ENCODE data around the gene RNF180. TPM values are rescaled to one million over a fixed set of nuclear protein-coding genes. Genes with fewer than 3 reads are reported as not detected.

Gene RNF180
- total and polyA plus RNA-seq, 2 of the 8 experiments (the other 6 are each of a cell fraction or from before 2014, with no cell fraction given) = 0.39 to 2.3 TPM

GRCh38 chr5:64188776-64189175 is 23.1 kb downstream of the RNF180 start:
- H4K8ac ChIP-seq (ENCODE audit: extremely low read depth, insufficient read depth, low read length) = no peak overlapping the region
- H3K4me2 ChIP-seq (ENCODE audit: insufficient read depth in 1 of 2, low read depth in 2 of 2, low read length in 2 of 2) = no peak overlapping the region
- H2AFZ ChIP-seq (ENCODE audit: low read length) = no peak overlapping the region
- H3K14ac ChIP-seq (ENCODE audit: insufficient read length) = no peak overlapping the region
- no peaks in the 10 kb centered on the region for H3K79me1 ChIP-seq (ENCODE audit: low read depth, low read length)
- TF ChIP-seq RNF2 (IDR thresholded peaks at IDR 0.05; ENCODE audit: borderline replicate concordance, low read depth, low read length, missing control alignments, poor library complexity, severe bottlenecking) (no peak), ZNF274 (IDR thresholded peaks at IDR 0.05; ENCODE audit: borderline replicate concordance, extremely low read depth, low read length) (no peak), RFX5 (IDR thresholded peaks at IDR 0.05; ENCODE audit: borderline replicate concordance, low read depth, low read length) (no peak), TBP (IDR thresholded peaks at IDR 0.05; ENCODE audit: low read depth, low read length) (no peak)
- DNase-seq (ENCODE audit: low read depth in 1 of 2, low spot score in 2 of 2) = no peak
- no peak overlapping the region for H3K18ac ChIP-seq (ENCODE audit: extremely low read depth, low read length)
- H3K36me3 ChIP-seq (ENCODE audit: control insufficient read depth in 2 of 4, insufficient read depth in 4 of 4, low read length in 3 of 4) = no peaks in the 10 kb centered on the region
- CTCF ChIA-PET (ENCODE audit: partially characterized antibody) = interaction anchor here (0.7 to 1.2 kb wide), 2 partner anchors 41 to 47 kb away, joined by 3 read pairs; no protein-coding TSS in a partner anchor
- no peak overlapping the region for H3K4ac ChIP-seq (replicated peaks; ENCODE audit: insufficient read length, low read depth, low read length)
- no peaks in the 10 kb centered on the region for H3K9me3 ChIP-seq (ENCODE audit: insufficient read depth in 2 of 2, low read depth in 1 of 2, low read length in 1 of 2)
- H2BK5ac ChIP-seq (ENCODE audit: low read depth, low read length) = no peak overlapping the region
- no peak overlapping the region for H3K9ac ChIP-seq (replicated peaks in 1 of 4; ENCODE audit: extremely low read depth in 1 of 4, low read depth in 3 of 4, low read length in 3 of 4)
- no peaks in the 10 kb centered on the region for H3K79me2 ChIP-seq (ENCODE audit: control insufficient read depth in 1 of 2, insufficient read depth in 2 of 2, low read length in 2 of 2)
- FAIRE-seq = no peak
- H3K23ac ChIP-seq (ENCODE audit: insufficient read length) = no peak overlapping the region
- no peak overlapping the region for H3K27ac ChIP-seq (ENCODE audit: low read depth, low read length)
- H3K4me1 ChIP-seq (replicated peaks in 1 of 4; ENCODE audit: control insufficient read depth in 3 of 4, insufficient read depth in 4 of 4, low read length in 3 of 4) = no peaks in the 10 kb centered on the region
- H2AK5ac ChIP-seq (ENCODE audit: low read depth, low read length) = no peak overlapping the region
- no peak overlapping the region for H2BK15ac ChIP-seq (ENCODE audit: low read length)
- no peaks in the 10 kb centered on the region for H4K20me1 ChIP-seq (replicated peaks in 1 of 2; ENCODE audit: control insufficient read depth in 1 of 2, insufficient read depth in 2 of 2, low read length in 2 of 2)
- H3K4me3 ChIP-seq (ENCODE audit: extremely low read depth in 1 of 4, insufficient read depth in 2 of 4, low read depth in 3 of 4, low read length in 4 of 4) = no peak overlapping the region
- no peak overlapping the region for H3K56ac ChIP-seq (replicated peaks; ENCODE audit: insufficient read length, low read depth, low read length)
- no peak overlapping the region for H2BK20ac ChIP-seq (ENCODE audit: low read length)
- POLR2A ChIA-PET (ENCODE audit: partially characterized antibody) = no interaction called here
- H3K27me3 ChIP-seq (replicated peaks in 1 of 4; ENCODE audit: control insufficient read depth in 3 of 4, extremely low read depth in 1 of 4, insufficient read depth in 3 of 4, low read length in 3 of 4) = no peaks in the 10 kb centered on the region
- H4K5ac ChIP-seq (ENCODE audit: insufficient read length, low read depth, low read length) = no peak overlapping the region
- no peak overlapping the region for H4K91ac ChIP-seq (replicated peaks; ENCODE audit: insufficient read length, low read length)
- no peak overlapping the region for H2BK120ac ChIP-seq (replicated peaks; ENCODE audit: low read depth, low read length)
- H2BK12ac ChIP-seq (ENCODE audit: low read depth, low read length) = no peak overlapping the region
- WGBS, 2 experiments (ENCODE audit: extremely low coverage in 1 of 2, insufficient coverage in 1 of 2, insufficient read length in 1 of 2, insufficient replicate concordance in 2 of 2, low coverage in 1 of 2, low lambda C conversion rate in 2 of 2, missing lambda C conversion rate in 1 of 2) = 100% methylated on average over 1 of the region's 1 CpG; no CpG with 5 or more reads in 1 of the 2 experiments
- H3K23me2 ChIP-seq (ENCODE audit: low read depth, low read length) = no peaks in the 10 kb centered on the region
